SK-N-SH (cell line): Measurements from ENCODE around the gene IL18BP. TPM values are rescaled to one million over a fixed set of nuclear protein-coding genes. Genes with fewer than 3 reads are reported as not detected.
A peak's percentile ranks its signal among the peaks of the same experiment; 100 is the strongest.

Experiments
- CTCF ChIA-PET: fragments of 300-600, 350-600 bp; formaldehyde crosslinking; extraction: SDS; loops from one replicate; lab custom pipeline; 2021; lab: Yijun Ruan, JAX
- POLR2A ChIA-PET: fragments of 350-600 bp; sonication (Branson Sonifier 250); formaldehyde crosslinking; extraction: SDS; loops from one replicate; lab custom pipeline; 2020; ENCODE audit warnings: antibody characterized with exemption, inconsistent platforms; lab: Yijun Ruan, JAX
- DNase-seq: peaks from one replicate; pipeline ENCODE4 v3.0.0; 2012
- H2AFZ ChIP-seq: fragments of 200-600 bp; sonication (generic); 2 replicates; pipeline ENCODE4 v1.8.1; 2016; ENCODE audit warnings: antibody characterized with exemption, mild to moderate bottlenecking, low read depth
- H3F3A ChIP-seq: fragments of 200-600 bp; sonication (generic); replicated peaks from 2 replicates; pipeline ENCODE3; 2016; ENCODE audit warnings: antibody characterized with exemption, mild to moderate bottlenecking; ENCODE audit not compliant: insufficient read depth
- H3K27ac ChIP-seq, 2 experiments: fragments of 200-500 bp in 1 of 2; fragments of 200-600 bp in 1 of 2; sonication (Bioruptor generic) in 1 of 2; sonication (generic), shearing (Covaris generic) in 1 of 2; 2 replicates each; pipeline versions ENCODE4 v1.5.1 to v1.6.1; 2014 to 2016; ENCODE audit warnings: low read depth in 2 of 2, inconsistent platforms in 1 of 2, low read length in 1 of 2, mild to moderate bottlenecking in 1 of 2, mixed read lengths in 1 of 2
- H3K27me3 ChIP-seq: fragments of 200-600 bp; sonication (generic), shearing (Covaris generic); 2 replicates; pipeline ENCODE4 v1.6.1; 2016; ENCODE audit warnings: mixed run types; ENCODE audit not compliant: insufficient read depth
- H3K36me3 ChIP-seq, 2 experiments: fragments of 200-500 bp in 1 of 2; fragments of 200-600 bp in 1 of 2; sonication (Bioruptor generic) in 1 of 2; sonication (generic) in 1 of 2; replicated peaks in 1 of 2; 2 replicates each; pipeline versions ENCODE3 to v1.5.1; 2014 to 2016; ENCODE audit warnings: low read length in 1 of 2, mild to moderate bottlenecking in 1 of 2; ENCODE audit not compliant: insufficient read depth in 2 of 2, control insufficient read depth in 1 of 2
- H3K4me1 ChIP-seq, 2 experiments: fragments of 200-500 bp in 1 of 2; fragments of 200-600 bp in 1 of 2; sonication (Bioruptor generic) in 1 of 2; sonication (generic), shearing (Covaris generic) in 1 of 2; 2 replicates each; pipeline versions ENCODE4 v1.5.1 to v1.6.1; 2014 to 2016; ENCODE audit warnings: low read depth in 1 of 2, low read length in 1 of 2, mixed run types in 1 of 2; ENCODE audit not compliant: insufficient read depth in 2 of 2, control insufficient read depth in 1 of 2
- H3K4me2 ChIP-seq: fragments of 200-600 bp; sonication (generic), shearing (Covaris generic); 2 replicates; pipeline ENCODE4 v1.6.1; 2017; ENCODE audit warnings: mixed run types
- H3K4me3 ChIP-seq, 2 experiments: fragments of 200-500 bp in 1 of 2; fragments of 200-600 bp in 1 of 2; sonication (Bioruptor generic) in 1 of 2; sonication (generic), shearing (Covaris generic) in 1 of 2; 2 replicates each; pipeline versions ENCODE4 v1.5.1 to v1.8.1; 2014 to 2016; ENCODE audit warnings: low read depth in 2 of 2, inconsistent platforms in 1 of 2, low read length in 1 of 2, mild to moderate bottlenecking in 1 of 2, mixed read lengths in 1 of 2, moderate library complexity in 1 of 2
- H3K79me2 ChIP-seq: fragments of 200-600 bp; sonication (generic); 2 replicates; pipeline ENCODE4 v1.8.1; 2017; ENCODE audit warnings: mild to moderate bottlenecking; ENCODE audit not compliant: insufficient read depth
- H3K9ac ChIP-seq: fragments of 200-600 bp; sonication (generic); 2 replicates; pipeline ENCODE4 v1.6.1; 2017; ENCODE audit warnings: mixed run types
- H3K9me2 ChIP-seq: fragments of 200-600 bp; sonication (generic); 2 replicates; pipeline ENCODE4 v1.6.1; 2017; ENCODE audit warnings: mixed run types
- H3K9me3 ChIP-seq: fragments of 200-600 bp; sonication (generic); 2 replicates; pipeline ENCODE4 v1.6.1; 2017; ENCODE audit warnings: mixed run types, mild to moderate bottlenecking, moderate library complexity
- H4K20me1 ChIP-seq: fragments of 200-600 bp; sonication (generic); 2 replicates; pipeline ENCODE4 v1.6.1; 2017; ENCODE audit warnings: mild to moderate bottlenecking, mixed run types; ENCODE audit not compliant: insufficient read depth
- FOXJ3 ChIP-seq: sonication (generic); formaldehyde crosslinking; IDR thresholded peaks from 2 replicates; pipeline ENCODE4 v1.5.1; 2020; ENCODE audit warnings: mild to moderate bottlenecking, missing genetic modification reagents
- FOXM1 ChIP-seq: IDR thresholded peaks from 2 replicates; pipeline ENCODE4 v1.4.0; 2012; ENCODE audit warnings: low read depth, mild to moderate bottlenecking
- GABPA ChIP-seq: IDR thresholded peaks from 2 replicates; pipeline ENCODE4 v1.4.0; 2012; ENCODE audit warnings: low read depth, mild to moderate bottlenecking
- POLR2AphosphoS5 ChIP-seq: IDR thresholded peaks from 2 replicates; pipeline ENCODE4 v1.6.1; 2012; ENCODE audit warnings: low read depth, low read length
- SIN3A ChIP-seq: IDR thresholded peaks from 2 replicates; pipeline ENCODE4 v1.6.1; 2012; ENCODE audit warnings: low read depth, mild to moderate bottlenecking, low read length, moderate library complexity, borderline replicate concordance
- TCF12 ChIP-seq: IDR thresholded peaks from 2 replicates; pipeline ENCODE4 v1.4.0; 2012
- TEAD4 ChIP-seq: IDR thresholded peaks from 2 replicates; pipeline ENCODE4 v1.4.0; 2012; ENCODE audit warnings: mild to moderate bottlenecking, borderline replicate concordance; ENCODE audit not compliant: insufficient read depth
- WGBS: methylation state at CpG from one replicate; pipeline ENCODE4 v1.1.6; 2017; ENCODE audit warnings: low lambda C conversion rate; 5-methylcytosine and 5-hydroxymethylcytosine counted together
- polyA plus RNA-seq, 3 experiments: library from polyadenylated mRNA; depleted of rRNA; stranded (reverse); fragments of >200 nt; gene quantifications; 2 replicates each; pipeline ENCODE4 v1.2.3, GENCODE V29; 2012
- TF ChIP-seq, protein P1 (sequence below): IDR thresholded peaks from 2 replicates; pipeline ENCODE4 v1.4.0; 2012; ENCODE audit warnings: low read depth, borderline replicate concordance
- TF ChIP-seq, protein P2 (sequence below): IDR thresholded peaks from 2 replicates; pipeline ENCODE4; 2012

IL18BP gene
- polyA plus RNA-seq, 1 of the 3 experiments (the other 2 are of a cell fraction), result 5.0 TPM

DNA sequence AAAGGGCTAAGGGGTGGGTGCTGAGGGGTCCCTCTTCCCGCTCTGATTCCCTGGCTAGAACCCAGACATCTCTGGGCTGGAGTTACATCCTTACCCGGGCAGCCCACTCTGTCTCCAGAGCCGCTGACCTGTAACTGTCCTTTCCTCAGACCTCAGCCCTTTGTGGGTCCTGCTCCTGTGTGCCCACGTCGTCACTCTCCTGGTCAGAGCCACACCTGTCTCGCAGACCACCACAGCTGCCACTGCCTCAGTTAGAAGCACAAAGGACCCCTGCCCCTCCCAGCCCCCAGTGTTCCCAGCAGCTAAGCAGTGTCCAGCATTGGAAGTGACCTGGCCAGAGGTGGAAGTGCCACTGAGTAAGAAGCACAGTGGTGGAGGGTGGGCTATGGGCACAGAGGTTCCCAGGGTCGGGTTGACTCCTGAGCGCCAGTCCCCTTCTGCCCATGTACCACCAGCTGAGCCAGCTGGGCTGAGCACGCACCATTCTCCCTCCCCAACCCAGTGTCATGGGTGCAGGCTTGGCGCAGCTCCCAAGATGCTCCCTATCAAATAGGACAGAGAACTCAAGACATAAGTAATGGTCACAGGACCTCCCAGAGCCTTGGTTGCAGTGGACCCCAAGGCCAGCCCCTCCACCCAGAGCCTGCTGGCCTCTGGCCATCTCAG, 1.6 kb downstream of the IL18BP start (continued):
- TF ChIP-seq, protein P1, sequence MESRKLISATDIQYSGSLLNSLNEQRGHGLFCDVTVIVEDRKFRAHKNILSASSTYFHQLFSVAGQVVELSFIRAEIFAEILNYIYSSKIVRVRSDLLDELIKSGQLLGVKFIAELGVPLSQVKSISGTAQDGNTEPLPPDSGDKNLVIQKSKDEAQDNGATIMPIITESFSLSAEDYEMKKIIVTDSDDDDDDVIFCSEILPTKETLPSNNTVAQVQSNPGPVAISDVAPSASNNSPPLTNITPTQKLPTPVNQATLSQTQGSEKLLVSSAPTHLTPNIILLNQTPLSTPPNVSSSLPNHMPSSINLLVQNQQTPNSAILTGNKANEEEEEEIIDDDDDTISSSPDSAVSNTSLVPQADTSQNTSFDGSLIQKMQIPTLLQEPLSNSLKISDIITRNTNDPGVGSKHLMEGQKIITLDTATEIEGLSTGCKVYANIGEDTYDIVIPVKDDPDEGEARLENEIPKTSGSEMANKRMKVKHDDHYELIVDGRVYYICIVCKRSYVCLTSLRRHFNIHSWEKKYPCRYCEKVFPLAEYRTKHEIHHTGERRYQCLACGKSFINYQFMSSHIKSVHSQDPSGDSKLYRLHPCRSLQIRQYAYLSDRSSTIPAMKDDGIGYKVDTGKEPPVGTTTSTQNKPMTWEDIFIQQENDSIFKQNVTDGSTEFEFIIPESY, result no peak
- TF ChIP-seq FOXJ3, result no peak

DNA sequence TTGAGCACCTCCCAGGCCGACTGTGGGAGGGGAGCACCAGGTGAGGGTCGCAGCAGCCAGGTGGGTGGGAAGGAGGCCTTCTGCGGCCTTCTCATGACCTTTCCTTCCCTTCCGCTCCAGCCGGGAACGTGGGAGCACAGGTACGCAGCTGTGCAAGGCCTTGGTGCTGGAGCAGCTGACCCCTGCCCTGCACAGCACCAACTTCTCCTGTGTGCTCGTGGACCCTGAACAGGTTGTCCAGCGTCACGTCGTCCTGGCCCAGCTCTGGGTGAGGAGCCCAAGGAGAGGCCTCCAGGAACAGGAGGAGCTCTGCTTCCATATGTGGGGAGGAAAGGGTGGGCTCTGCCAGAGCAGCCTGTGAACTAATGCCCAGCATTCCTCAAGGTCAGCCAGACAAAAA, 2.6 kb downstream of the IL18BP start:
- peaks cover 8 to 63% of the 10 kb centered on the region in 2 experiments for H3K36me3 ChIP-seq
- H3F3A ChIP-seq, result peaks cover 37% of the 10 kb centered on the region
- 96% methylated on average over 8 of the region's 11 CpGs for WGBS
- CTCF ChIA-PET, result interaction anchor here (0.6 to 3.5 kb wide), 5 partner anchors 14 to 24 kb away, joined by 3 to 19 read pairs (median 4); no protein-coding TSS in a partner anchor
- no peak overlapping the region; a peak in 1 of 4 replicates for H3K27ac ChIP-seq
- no peak overlapping the region for H3K4me3 ChIP-seq
- peaks cover 21% of the 10 kb centered on the region for H4K20me1 ChIP-seq
- no peaks in the 10 kb centered on the region for H3K79me2 ChIP-seq
- peaks cover 0 to 10% of the 10 kb centered on the region in 2 experiments; a peak in 1 of 4 replicates for H3K4me1 ChIP-seq
- no peak overlapping the region for H2AFZ ChIP-seq
- H3K4me2 ChIP-seq, result no peak overlapping the region
- H3K9me2 ChIP-seq, result no peaks in the 10 kb centered on the region
- H3K9ac ChIP-seq, result no peak overlapping the region
- H3K27me3 ChIP-seq, result no peaks in the 10 kb centered on the region
- no peaks in the 10 kb centered on the region for H3K9me3 ChIP-seq
- no peak for TF ChIP-seq TCF12
- no peak for TF ChIP-seq SIN3A
- no peak for TF ChIP-seq GABPA
- no peak for TF ChIP-seq TEAD4
- no peak for TF ChIP-seq FOXM1
- DNase-seq, result no peak
- POLR2A ChIA-PET, result no interaction called here

DNA sequence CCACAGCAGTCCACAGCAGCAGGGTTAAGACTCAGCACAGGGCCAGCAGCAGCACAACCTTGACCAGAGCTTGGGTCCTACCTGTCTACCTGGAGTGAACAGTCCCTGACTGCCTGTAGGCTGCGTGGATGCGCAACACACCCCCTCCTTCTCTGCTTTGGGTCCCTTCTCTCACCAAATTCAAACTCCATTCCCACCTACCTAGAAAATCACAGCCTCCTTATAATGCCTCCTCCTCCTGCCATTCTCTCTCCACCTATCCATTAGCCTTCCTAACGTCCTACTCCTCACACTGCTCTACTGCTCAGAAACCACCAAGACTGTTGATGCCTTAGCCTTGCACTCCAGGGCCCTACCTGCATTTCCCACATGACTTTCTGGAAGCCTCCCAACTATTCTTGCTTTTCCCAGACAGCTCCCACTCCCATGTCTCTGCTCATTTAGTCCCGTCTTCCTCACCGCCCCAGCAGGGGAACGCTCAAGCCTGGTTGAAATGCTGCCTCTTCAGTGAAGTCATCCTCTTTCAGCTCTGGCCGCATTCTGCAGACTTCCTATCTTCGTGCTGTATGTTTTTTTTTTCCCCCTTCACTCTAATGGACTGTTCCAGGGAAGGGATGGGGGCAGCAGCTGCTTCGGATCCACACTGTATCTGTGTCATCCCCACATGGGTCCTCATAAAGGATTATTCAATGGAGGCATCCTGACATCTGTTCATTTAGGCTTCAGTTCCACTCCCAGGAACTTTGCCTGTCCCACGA, 3.3 kb downstream of the IL18BP start:
- Histone ChIP-seq H3K9me2 (no peaks in the 10 kb centered on the region), H3K9ac (no peak overlapping the region), H2AFZ (no peak overlapping the region), H4K20me1 (peaks cover 24% of the 10 kb centered on the region), H3F3A (peaks cover 38% of the 10 kb centered on the region), H3K27me3 (no peaks in the 10 kb centered on the region), H3K4me3 (no peak overlapping the region), H3K36me3 (peaks cover 13 to 65% of the 10 kb centered on the region in 2 experiments), H3K9me3 (no peaks in the 10 kb centered on the region), H3K4me1 (peaks cover 0 to 10% of the 10 kb centered on the region in 2 experiments; a peak in 1 of 4 replicates), H3K27ac (peak overlapping the region in 1 of 2 experiments; percentile 28; a peak in 1 of 4 replicates)
- no peak for DNase-seq
- ChIA-PET CTCF (interaction anchor here (0.6 to 3.5 kb wide), 6 partner anchors 11 to 24 kb away, joined by 3 to 19 read pairs (median 4); no protein-coding TSS in a partner anchor), POLR2A (no interaction called here)
- WGBS, result 74% methylated on average over 10 of the region's 10 CpGs
- TF ChIP-seq, protein P2, sequence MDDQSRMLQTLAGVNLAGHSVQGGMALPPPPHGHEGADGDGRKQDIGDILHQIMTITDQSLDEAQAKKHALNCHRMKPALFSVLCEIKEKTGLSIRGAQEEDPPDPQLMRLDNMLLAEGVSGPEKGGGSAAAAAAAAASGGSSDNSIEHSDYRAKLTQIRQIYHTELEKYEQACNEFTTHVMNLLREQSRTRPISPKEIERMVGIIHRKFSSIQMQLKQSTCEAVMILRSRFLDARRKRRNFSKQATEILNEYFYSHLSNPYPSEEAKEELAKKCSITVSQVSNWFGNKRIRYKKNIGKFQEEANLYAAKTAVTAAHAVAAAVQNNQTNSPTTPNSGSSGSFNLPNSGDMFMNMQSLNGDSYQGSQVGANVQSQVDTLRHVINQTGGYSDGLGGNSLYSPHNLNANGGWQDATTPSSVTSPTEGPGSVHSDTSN, result no peak
- TF ChIP-seq POLR2AphosphoS5, result peak; percentile 56
- TF ChIP-seq, all 33 proteins: peak for 1
- Histone ChIP-seq H3K4me2 (no peak overlapping the region), H3K79me2 (no peaks in the 10 kb centered on the region)
